Lower leg skin (tissue), 4 donors: Measurements from ENCODE around the gene LDB3. TPM values are rescaled to one million over a fixed set of nuclear protein-coding genes. Genes with fewer than 3 reads are reported as not detected.

ENCODE experiments used
- DNase-seq, 2 donors: peaks; one replicate each; pipeline ENCODE4 v3.0.0-alpha.2; 2019; ENCODE audit warnings: low spot score in 2 of 2
- H3K4me3 ChIP-seq: fragments of 200-600 bp; sonication (generic); 2 replicates; pipeline ENCODE4 v1.5.1; 2017; ENCODE audit warnings: mild to moderate bottlenecking, low read depth; ENCODE audit not compliant: poor library complexity, severe bottlenecking
- POLR2A ChIP-seq, 2 donors: fragments of 450-650 bp; IDR thresholded peaks; one replicate each; pipeline ENCODE4 v1.6.1; 2016 to 2017; ENCODE audit warnings: antibody characterized with exemption in 2 of 2, mild to moderate bottlenecking in 1 of 2, moderate library complexity in 1 of 2
- WGBS, 2 donors: methylation state at CpG; one replicate each; pipeline ENCODE4 v1.1.5; 2018; 5-methylcytosine and 5-hydroxymethylcytosine counted together
- intact Hi-C: fragments of 100-400 bp; cut with DNase I; formaldehyde crosslinking; loops from one replicate; pipeline ENCODE4 v1.15.0; 2023; ENCODE audit warnings: low total_unique reads
- total RNA-seq, 4 donors: library from RNA; depleted of rRNA; stranded (reverse); fragments of >200 nt; gene quantifications; one replicate each; pipeline ENCODE4 v1.1.0, GENCODE V29; 2016
- TF ChIP-seq, protein P1 (sequence below), 3 donors: fragments of 450-650 bp; IDR thresholded peaks; one replicate each; pipeline ENCODE4 v1.5.1; 2016; ENCODE audit warnings: antibody characterized with exemption in 3 of 3, mild to moderate bottlenecking in 3 of 3, moderate library complexity in 2 of 3

Gene LDB3
- total RNA-seq, 4 donors from 2014 or later: 0.46 to 2.9 (median 0.83) TPM

DNA sequence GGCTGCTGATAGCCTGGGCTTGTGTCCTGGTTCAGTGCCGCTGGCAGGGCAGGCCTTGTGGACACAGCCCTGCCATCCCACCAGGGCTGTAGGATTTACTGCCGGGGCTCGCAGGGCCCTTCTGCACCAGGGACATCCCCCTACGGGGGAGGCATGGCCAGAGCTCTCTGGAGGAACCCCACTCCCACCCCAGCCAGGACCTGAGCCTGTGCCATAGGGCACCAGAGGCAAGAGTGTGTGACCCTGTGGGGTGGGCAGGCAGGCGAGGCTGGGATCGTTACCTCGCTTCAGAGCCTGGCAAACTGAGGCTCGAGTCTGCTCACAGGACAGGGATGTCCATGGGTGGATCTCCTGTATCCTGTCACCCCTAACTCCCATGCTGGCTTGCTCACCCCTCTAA is 2.6 kb downstream of the LDB3 start:
- no peak overlapping the region for H3K4me3 ChIP-seq
- TF ChIP-seq, protein P1, sequence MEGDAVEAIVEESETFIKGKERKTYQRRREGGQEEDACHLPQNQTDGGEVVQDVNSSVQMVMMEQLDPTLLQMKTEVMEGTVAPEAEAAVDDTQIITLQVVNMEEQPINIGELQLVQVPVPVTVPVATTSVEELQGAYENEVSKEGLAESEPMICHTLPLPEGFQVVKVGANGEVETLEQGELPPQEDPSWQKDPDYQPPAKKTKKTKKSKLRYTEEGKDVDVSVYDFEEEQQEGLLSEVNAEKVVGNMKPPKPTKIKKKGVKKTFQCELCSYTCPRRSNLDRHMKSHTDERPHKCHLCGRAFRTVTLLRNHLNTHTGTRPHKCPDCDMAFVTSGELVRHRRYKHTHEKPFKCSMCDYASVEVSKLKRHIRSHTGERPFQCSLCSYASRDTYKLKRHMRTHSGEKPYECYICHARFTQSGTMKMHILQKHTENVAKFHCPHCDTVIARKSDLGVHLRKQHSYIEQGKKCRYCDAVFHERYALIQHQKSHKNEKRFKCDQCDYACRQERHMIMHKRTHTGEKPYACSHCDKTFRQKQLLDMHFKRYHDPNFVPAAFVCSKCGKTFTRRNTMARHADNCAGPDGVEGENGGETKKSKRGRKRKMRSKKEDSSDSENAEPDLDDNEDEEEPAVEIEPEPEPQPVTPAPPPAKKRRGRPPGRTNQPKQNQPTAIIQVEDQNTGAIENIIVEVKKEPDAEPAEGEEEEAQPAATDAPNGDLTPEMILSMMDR (IDR thresholded peaks at IDR 0.05): no peak
- TF ChIP-seq POLR2A (IDR thresholded peaks at IDR 0.05): no peak
- no peak for DNase-seq
- 89 to 98% methylated on average over 4 to 7 of the region's 8 CpGs for WGBS, 2 donors
- intact Hi-C loops: no loop called here

DNA sequence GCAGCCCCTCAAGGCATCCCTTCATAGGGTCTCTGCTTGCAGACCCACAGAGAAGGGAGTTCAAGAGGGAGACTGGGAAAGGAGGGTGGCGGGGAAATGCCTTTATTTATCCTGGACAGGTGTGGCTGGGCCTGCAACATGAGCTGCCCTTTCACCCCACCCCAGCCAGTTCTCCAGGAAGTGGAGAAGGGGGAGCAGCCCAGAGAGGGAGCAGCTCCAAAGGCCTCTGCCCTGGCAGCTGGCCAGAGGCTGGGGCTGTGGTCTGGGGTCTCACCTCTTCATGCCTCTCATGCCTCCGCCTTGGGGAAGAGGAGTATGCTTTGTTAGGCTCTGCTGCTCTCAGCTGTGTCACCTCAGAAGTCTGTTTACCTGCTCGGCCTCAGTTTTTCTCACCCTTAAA is 3.1 kb downstream of the LDB3 start:
- H3K4me3 ChIP-seq: no peak overlapping the region
- 84 to 91% methylated on average over 3 of the region's 3 CpGs for WGBS, 2 donors
- TF ChIP-seq POLR2A (IDR thresholded peaks at IDR 0.05): no peak
- TF ChIP-seq, protein P1 (IDR thresholded peaks at IDR 0.05): no peak
- intact Hi-C loops: no loop called here
- no peak for DNase-seq

DNA sequence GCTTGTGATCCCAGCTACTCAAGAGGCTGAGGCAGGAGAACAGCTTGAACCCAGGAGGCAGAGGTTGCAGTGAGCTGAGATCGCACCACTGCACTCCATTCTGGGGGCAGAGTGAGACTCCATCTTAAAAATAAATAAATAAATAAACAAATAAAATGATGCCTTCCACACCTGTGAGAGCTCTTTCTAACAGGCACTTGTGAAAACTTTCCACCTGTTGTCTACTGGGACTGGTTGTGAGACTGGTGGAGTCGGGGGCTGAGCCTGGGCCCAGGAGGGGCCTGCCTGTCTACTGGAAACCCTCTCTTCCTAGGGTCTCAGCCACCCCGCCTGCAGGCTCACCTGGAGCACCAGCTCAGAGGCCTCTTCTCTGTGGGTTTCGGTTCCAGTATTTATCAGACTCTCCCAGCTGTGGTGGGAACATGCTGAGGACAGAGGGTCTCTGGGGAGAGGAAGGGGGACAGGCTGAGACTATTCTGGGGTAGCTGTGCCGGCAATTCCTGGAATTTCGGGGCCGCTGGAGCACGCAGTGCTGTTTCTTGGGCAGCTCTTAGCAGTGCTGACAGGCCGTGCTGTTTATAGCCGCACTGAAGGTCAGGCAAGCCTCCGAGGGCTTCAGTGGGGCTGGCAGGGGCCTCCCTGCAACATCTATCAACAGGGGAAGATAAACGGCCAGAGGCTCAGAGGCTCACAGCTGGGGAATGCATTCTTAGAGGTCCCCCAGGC is 3.8 kb downstream of the LDB3 start:
- WGBS, 2 donors: 59 to 84% methylated on average over 11 to 12 of the region's 12 CpGs
- DNase-seq: no peak
- H3K4me3 ChIP-seq: no peak overlapping the region
- intact Hi-C loops: no loop called here
- TF ChIP-seq POLR2A (IDR thresholded peaks at IDR 0.05): no peak
- TF ChIP-seq, protein P1 (IDR thresholded peaks at IDR 0.05): no peak

DNA sequence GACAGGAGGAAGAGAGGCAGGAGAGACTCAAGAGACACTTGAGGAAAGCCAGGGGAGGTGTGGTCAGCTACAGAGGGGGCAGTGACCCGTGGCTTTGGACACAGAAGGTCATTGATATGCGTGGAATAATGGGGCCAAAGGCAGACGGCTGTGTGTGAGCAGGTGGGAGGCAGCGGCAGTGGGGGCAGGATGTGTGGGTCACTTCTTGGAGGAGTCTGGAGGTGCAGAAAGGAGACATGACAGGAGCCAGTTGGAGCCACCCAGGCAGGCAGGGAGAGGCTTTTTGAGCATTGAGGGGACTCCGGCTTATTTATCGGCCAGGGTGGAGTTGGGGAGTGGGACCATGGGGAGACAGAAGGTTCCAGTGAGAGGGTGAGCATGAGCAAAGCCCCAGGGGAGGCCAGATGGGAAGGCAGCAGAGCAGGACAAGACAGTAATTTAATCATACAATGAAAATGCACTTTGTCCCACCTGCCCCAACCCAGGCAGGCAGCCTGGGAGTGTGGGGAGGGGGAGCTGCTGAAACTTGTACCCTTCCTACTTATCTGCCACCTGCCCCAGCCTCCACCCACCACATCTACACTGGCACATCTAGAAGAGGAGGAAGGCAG is 5.0 kb downstream of the LDB3 start:
- DNase-seq: no peak
- WGBS, 2 donors: 77 to 90% methylated on average over 6 of the region's 6 CpGs
- no peak overlapping the region for H3K4me3 ChIP-seq

DNA sequence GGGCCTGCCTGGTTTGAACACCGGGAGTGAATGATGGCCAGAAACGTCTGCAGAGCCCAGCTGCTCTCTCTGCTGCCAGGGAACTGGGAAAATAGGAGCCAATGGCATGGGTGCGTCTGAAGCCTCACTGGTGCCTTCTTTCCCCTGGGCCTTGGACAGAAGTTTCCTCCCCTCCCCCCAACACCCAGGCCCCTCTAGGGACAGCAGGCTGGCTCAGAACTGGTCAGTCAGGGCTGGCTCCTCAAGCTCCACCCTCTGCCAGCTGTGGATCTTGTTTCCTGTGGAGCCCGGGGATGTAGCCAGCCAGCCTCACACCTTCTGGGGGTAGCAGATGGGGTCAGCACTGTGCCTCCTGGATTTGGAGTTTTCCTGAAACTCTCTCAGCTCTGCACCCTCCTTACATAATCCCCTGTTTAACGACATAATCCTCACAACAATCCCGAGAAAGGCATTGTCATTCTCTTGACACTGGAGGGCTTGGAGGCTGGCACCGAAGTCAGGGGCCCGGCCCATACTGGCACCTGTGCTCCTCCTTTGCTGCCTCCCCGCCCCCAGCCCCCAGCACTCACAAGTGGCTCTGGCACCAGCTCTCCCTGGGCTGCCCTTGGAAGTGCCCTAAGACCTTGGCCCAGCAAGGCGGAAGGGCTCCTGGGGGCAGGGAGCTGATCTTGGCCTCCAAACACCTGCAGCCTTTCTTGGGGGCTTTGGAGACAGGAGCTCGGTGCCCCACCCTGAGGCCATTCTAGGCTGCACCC is 5.7 kb downstream of the LDB3 start:
- H3K4me3 ChIP-seq: no peak overlapping the region
- intact Hi-C loops: loop anchor here (1.0 kb wide), 1 partner anchor 30 kb away; no protein-coding TSS in a partner anchor
- TF ChIP-seq, protein P1 (IDR thresholded peaks at IDR 0.05): no peak
- TF ChIP-seq POLR2A (IDR thresholded peaks at IDR 0.05): no peak
- no peak for DNase-seq
- 46 to 52% methylated on average over 11 of the region's 11 CpGs for WGBS, 2 donors

More for the DNA sequence above, 5.0 kb downstream of the LDB3 start:
- intact Hi-C loops: loop anchor here (1.0 kb wide), 1 partner anchor 31 kb away; no protein-coding TSS in a partner anchor
- TF ChIP-seq POLR2A (IDR thresholded peaks at IDR 0.05): no peak
- TF ChIP-seq, protein P1 (IDR thresholded peaks at IDR 0.05): no peak
